DOHH2 (cell line): ENCODE results near the gene ELF5.

ENCODE experiments used
- EZH2phosphoT487 ChIP-seq: fragments of 200-600 bp; sonication (generic); IDR thresholded peaks from 2 replicates; pipeline ENCODE4 v1.6.1; 2017; ENCODE audit warnings: borderline replicate concordance, mild to moderate bottlenecking, antibody characterized with exemption, low read length, moderate library complexity, mixed read lengths
- TF ChIP-seq, protein P1 (sequence below): fragments of 200-600 bp; sonication (generic); IDR thresholded peaks from one replicate; pipeline ENCODE4 v1.5.1; 2014; ENCODE audit warnings: antibody characterized with exemption, mild to moderate bottlenecking, low read depth, low read length; ENCODE audit not compliant: poor library complexity, severe bottlenecking

DNA sequence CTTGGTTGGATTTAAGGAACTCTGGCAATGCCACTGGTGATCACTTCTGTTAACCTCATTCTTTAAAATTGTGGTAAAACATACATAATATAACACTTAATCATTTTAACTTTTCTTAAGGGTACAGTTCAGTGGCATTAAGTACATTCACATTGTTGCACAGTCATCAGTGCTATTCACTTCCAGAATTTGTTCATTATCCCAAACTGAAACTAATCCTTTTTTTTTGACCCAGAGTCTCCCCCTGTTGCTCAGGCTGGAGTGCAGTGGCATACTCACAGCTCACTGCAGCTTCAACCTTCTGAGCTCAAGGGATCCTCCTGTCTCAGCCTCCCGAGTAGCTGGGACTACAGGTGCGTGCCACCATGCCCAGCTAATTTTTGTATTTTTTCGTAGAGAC, 10.6 kb downstream of the ELF5 start:
- TF ChIP-seq, protein P1, sequence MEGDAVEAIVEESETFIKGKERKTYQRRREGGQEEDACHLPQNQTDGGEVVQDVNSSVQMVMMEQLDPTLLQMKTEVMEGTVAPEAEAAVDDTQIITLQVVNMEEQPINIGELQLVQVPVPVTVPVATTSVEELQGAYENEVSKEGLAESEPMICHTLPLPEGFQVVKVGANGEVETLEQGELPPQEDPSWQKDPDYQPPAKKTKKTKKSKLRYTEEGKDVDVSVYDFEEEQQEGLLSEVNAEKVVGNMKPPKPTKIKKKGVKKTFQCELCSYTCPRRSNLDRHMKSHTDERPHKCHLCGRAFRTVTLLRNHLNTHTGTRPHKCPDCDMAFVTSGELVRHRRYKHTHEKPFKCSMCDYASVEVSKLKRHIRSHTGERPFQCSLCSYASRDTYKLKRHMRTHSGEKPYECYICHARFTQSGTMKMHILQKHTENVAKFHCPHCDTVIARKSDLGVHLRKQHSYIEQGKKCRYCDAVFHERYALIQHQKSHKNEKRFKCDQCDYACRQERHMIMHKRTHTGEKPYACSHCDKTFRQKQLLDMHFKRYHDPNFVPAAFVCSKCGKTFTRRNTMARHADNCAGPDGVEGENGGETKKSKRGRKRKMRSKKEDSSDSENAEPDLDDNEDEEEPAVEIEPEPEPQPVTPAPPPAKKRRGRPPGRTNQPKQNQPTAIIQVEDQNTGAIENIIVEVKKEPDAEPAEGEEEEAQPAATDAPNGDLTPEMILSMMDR = no peak
- no peak for TF ChIP-seq EZH2phosphoT487
